Fibroblast of the aortic adventitia (primary cell): Measurements from ENCODE around the gene ELAVL2. TPM values are rescaled to one million over a fixed set of nuclear protein-coding genes. Genes with fewer than 3 reads are reported as not detected.

Experiments
- DNase-seq: peaks from one replicate; pipeline ENCODE4 v3.0.0-alpha.2; 2010; ENCODE audit warnings: low read depth
- H3K4me3 ChIP-seq: 2 replicates; pipeline ENCODE4 v1.5.1; 2011; ENCODE audit warnings: low read depth, mild to moderate bottlenecking, control low read depth, low read length, moderate library complexity
- CTCF ChIP-seq: IDR thresholded peaks from 2 replicates; pipeline ENCODE4 v1.5.1; 2011; ENCODE audit warnings: mild to moderate bottlenecking, low read length, control low read depth, inconsistent platforms; ENCODE audit not compliant: insufficient read depth
- total RNA-seq: library from RNA; depleted of rRNA; stranded (reverse); fragments of >200 nt; gene quantifications from 2 replicates; pipeline ENCODE4 v1.2.3, GENCODE V29; 2012; ENCODE audit warnings: low replicate concordance

ELAVL2 gene
- total RNA-seq, 1 donor: 0.81 TPM

GRCh38 chr9:23686257-23686656, 139.8 kb downstream of the ELAVL2 start:
- no peak for DNase-seq
- H3K4me3 ChIP-seq: no peak overlapping the region
- TF ChIP-seq CTCF: no peak

- TF ChIP-seq CTCF: no peak
- DNase-seq: no peak
- H3K4me3 ChIP-seq: no peak overlapping the region
Observed at GRCh38 chr9:23683611-23684061, 142.4 kb downstream of the ELAVL2 start.

GRCh38 chr9:23682891-23683431, 143.1 kb downstream of the ELAVL2 start:
- no peak for TF ChIP-seq CTCF
- no peak for DNase-seq
- no peak overlapping the region for H3K4me3 ChIP-seq

- no peak overlapping the region for H3K4me3 ChIP-seq
- TF ChIP-seq CTCF: no peak
Observed at GRCh38 chr9:23682352-23682751, 143.7 kb downstream of the ELAVL2 start.

GRCh38 chr9:23677446-23677845, 148.6 kb downstream of the ELAVL2 start:
- no peak for DNase-seq
- no peak for TF ChIP-seq CTCF
- no peak overlapping the region for H3K4me3 ChIP-seq

More at GRCh38 chr9:23682352-23682751, 143.7 kb downstream of the ELAVL2 start:
- DNase-seq: no peak

- no peak for TF ChIP-seq CTCF
Observed at GRCh38 chr9:23674016-23674585, 151.9 kb downstream of the ELAVL2 start.

GRCh38 chr9:23672151-23672550, 153.9 kb downstream of the ELAVL2 start:
- DNase-seq: no peak
- no peak overlapping the region for H3K4me3 ChIP-seq
- no peak for TF ChIP-seq CTCF

More at GRCh38 chr9:23674016-23674585, 151.9 kb downstream of the ELAVL2 start:
- no peak overlapping the region for H3K4me3 ChIP-seq
- no peak for DNase-seq
